Mammary epithelial cell (primary cell): Measurements from ENCODE around the gene HS2ST1.

ENCODE experiments used
- EZH2 ChIP-seq: IDR thresholded peaks from 2 replicates; pipeline ENCODE4 v1.6.1; 2012; ENCODE audit warnings: low read length, inconsistent platforms, borderline replicate concordance
- TF ChIP-seq, protein P1 (sequence below), 2 donors: IDR thresholded peaks in 1 of 2; conservative IDR thresholded peaks in 1 of 2; 2 replicates each; pipeline ENCODE4 v1.5.1; 2011 to 2012; ENCODE audit warnings: inconsistent platforms in 2 of 2, low read length in 2 of 2, mild to moderate bottlenecking in 2 of 2, control low read depth in 1 of 2, low read depth in 1 of 2; ENCODE audit not compliant: insufficient read depth in 1 of 2; ENCODE audit errors: extremely low read depth in 1 of 2

DNA sequence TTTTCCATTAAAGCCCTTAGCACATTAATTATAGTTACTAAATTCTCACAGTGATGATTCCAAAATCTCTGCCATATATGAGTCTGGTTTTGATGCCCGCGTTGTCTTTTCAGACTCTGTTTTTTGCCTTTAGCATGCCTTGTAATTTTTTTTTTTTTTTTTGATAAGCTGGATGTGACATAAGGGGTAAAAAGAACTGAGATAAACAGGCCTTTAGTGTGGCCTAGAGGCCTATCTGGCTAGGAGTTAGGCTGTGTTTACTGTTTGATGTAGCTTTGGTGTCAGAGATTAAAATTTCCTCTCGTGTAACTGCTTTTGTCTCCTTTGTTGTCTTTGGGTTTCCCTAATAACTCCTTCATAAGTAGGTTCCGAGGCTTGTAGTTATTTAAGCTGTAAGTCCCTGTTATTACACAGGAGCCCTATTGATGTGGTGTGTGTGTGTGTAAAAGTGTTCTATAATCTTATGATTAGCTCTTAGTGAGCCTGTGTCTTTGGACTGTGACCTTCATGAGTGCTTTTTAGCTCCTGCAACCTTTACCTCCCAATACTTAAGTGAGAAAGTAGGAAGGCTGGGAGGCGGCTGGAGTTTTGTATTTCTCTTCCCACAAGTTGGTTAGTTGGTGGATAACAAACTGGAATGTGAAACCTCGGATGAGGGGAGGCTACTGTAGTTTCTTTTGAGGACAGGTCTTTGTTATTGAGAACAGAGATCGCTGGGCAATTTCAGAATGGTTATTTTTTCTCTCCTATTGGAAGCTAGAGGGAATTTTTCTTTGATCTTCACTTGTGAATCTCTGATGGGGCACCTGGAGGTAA is 19.3 kb downstream of the HS2ST1 start:
- TF ChIP-seq, protein P1, sequence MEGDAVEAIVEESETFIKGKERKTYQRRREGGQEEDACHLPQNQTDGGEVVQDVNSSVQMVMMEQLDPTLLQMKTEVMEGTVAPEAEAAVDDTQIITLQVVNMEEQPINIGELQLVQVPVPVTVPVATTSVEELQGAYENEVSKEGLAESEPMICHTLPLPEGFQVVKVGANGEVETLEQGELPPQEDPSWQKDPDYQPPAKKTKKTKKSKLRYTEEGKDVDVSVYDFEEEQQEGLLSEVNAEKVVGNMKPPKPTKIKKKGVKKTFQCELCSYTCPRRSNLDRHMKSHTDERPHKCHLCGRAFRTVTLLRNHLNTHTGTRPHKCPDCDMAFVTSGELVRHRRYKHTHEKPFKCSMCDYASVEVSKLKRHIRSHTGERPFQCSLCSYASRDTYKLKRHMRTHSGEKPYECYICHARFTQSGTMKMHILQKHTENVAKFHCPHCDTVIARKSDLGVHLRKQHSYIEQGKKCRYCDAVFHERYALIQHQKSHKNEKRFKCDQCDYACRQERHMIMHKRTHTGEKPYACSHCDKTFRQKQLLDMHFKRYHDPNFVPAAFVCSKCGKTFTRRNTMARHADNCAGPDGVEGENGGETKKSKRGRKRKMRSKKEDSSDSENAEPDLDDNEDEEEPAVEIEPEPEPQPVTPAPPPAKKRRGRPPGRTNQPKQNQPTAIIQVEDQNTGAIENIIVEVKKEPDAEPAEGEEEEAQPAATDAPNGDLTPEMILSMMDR (conservative IDR thresholded peaks at IDR 0.05 in 1 of 2, IDR thresholded peaks at IDR 0.05 in 1 of 2; ENCODE audit: extremely low read depth in 1 of 2, insufficient read depth in 1 of 2, low read depth in 1 of 2, low read length in 2 of 2) = no peak
- TF ChIP-seq EZH2 = no peak
